Gastrocnemius medialis (tissue), 4 donors: Measurements from ENCODE around the gene CEP97.

Source experiments
- POLR2A ChIP-seq, 2 donors: fragments of 450-650 bp; IDR thresholded peaks; one replicate each; pipeline ENCODE4 v1.6.1; 2017; ENCODE audit warnings: antibody characterized with exemption in 2 of 2, mild to moderate bottlenecking in 2 of 2, moderate library complexity in 2 of 2
- TF ChIP-seq, protein P1 (sequence below), 5 experiments: fragments of 450-650 bp in 3 of 5; fragments of 200-600 bp in 2 of 5; sonication (generic) in 2 of 5; IDR thresholded peaks in 4 of 5; conservative IDR thresholded peaks in 1 of 5; 1 replicate in 4 of 5; 2 replicates in 1 of 5; pipeline ENCODE4 v1.5.1; 2016 to 2019; ENCODE audit warnings: antibody characterized with exemption in 5 of 5, mild to moderate bottlenecking in 3 of 5, moderate library complexity in 3 of 5

- TF ChIP-seq, protein P1, sequence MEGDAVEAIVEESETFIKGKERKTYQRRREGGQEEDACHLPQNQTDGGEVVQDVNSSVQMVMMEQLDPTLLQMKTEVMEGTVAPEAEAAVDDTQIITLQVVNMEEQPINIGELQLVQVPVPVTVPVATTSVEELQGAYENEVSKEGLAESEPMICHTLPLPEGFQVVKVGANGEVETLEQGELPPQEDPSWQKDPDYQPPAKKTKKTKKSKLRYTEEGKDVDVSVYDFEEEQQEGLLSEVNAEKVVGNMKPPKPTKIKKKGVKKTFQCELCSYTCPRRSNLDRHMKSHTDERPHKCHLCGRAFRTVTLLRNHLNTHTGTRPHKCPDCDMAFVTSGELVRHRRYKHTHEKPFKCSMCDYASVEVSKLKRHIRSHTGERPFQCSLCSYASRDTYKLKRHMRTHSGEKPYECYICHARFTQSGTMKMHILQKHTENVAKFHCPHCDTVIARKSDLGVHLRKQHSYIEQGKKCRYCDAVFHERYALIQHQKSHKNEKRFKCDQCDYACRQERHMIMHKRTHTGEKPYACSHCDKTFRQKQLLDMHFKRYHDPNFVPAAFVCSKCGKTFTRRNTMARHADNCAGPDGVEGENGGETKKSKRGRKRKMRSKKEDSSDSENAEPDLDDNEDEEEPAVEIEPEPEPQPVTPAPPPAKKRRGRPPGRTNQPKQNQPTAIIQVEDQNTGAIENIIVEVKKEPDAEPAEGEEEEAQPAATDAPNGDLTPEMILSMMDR (IDR thresholded peaks at IDR 0.05 in 4 of 5, conservative IDR thresholded peaks at IDR 0.05 in 1 of 5): no peak
- no peak for TF ChIP-seq POLR2A (IDR thresholded peaks at IDR 0.05)
These were observed 1.5 kb downstream of the CEP97 start for GRCh38 chr3:101725890-101726275.
